ENCODE measurements around the gene MAPK8IP1. TPM values are rescaled to one million over a fixed set of nuclear protein-coding genes. Genes with fewer than 3 reads are reported as not detected.

MAPK8IP1 gene
- total and polyA plus RNA-seq, 8 donors, result 21.3 to 49.7 (median 33.5) TPM

DNA sequence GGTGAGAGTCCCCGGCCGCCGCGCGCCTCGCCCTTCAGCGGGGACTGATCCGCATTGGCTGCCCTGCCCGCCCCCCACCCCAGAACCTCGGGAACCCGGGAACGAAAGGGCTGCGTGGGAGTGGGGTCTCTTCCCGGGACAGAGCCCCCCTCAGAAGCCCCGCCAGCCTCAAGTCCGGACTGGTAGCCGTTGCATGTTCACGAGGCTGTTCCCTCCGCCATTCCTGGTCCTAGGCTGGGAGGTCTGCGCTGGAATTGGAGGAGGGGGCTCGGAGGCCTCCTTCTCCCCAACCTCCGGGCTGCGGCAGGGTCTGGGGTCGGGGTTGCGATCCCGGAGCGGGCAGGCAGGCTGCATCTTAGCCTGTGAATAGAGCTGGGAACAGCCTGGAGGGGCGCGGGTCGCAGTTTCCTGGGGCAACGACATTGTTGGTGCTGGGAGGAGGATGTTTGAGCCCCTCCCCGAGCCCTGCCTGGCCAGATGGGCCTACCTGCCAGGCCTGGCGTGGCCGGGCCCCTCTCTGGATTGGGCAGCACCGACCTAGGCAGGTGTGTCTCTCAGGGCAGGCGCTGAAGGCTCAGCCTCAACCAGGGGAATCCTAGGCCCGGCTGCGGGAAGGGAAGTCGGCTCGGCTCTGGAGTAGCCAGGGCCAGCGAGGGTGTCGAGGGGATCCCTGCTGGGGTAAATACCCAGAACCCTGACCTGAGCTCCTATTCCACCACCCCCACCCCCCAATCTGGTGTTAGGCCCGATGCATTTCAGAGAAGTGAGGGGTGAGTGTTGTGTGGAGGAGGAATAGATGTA, 670 bp downstream of the MAPK8IP1 start:
- peak in 2 of 4 donors; percentile 11 to 15 for ATAC-seq
- Histone ChIP-seq H3K27me3 (no peaks in the 10 kb centered on the region), H3K4me3 (peak overlapping the region; percentile 29 to 63 (median 39)), H3K36me3 (peaks cover 0 to 5% (median 3%) of the 10 kb centered on the region in 3 donors), H3K9me3 (no peaks in the 10 kb centered on the region), H3K4me1 (no peaks in the 10 kb centered on the region), H3K27ac (no peak overlapping the region)
- intact Hi-C loops (cut with DNase I), result no loop called here
- peak in 2 of 6 donors; percentile 49 to 80 for DNase-seq
- WGBS, 2 donors, result 31 to 33% methylated on average over 43 of the region's 43 CpGs
- TF ChIP-seq, protein P1, sequence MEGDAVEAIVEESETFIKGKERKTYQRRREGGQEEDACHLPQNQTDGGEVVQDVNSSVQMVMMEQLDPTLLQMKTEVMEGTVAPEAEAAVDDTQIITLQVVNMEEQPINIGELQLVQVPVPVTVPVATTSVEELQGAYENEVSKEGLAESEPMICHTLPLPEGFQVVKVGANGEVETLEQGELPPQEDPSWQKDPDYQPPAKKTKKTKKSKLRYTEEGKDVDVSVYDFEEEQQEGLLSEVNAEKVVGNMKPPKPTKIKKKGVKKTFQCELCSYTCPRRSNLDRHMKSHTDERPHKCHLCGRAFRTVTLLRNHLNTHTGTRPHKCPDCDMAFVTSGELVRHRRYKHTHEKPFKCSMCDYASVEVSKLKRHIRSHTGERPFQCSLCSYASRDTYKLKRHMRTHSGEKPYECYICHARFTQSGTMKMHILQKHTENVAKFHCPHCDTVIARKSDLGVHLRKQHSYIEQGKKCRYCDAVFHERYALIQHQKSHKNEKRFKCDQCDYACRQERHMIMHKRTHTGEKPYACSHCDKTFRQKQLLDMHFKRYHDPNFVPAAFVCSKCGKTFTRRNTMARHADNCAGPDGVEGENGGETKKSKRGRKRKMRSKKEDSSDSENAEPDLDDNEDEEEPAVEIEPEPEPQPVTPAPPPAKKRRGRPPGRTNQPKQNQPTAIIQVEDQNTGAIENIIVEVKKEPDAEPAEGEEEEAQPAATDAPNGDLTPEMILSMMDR (IDR thresholded peaks at IDR 0.05), result no peak
- FAIRE-seq, result no peak

GRCh38 chr11:45886816-45887520, 1.5 kb downstream of the MAPK8IP1 start:
- WGBS, 2 donors, result 92% methylated on average over 4 of the region's 4 CpGs
- FAIRE-seq, result no peak
- Histone ChIP-seq H3K4me3 (no peak overlapping the region), H3K27me3 (no peaks in the 10 kb centered on the region), H3K36me3 (no peaks in the 10 kb centered on the region), H3K9me3 (no peaks in the 10 kb centered on the region), H3K4me1 (no peaks in the 10 kb centered on the region), H3K27ac (no peak overlapping the region)
- no peak for ATAC-seq
- intact Hi-C loops (cut with DNase I), result no loop called here
- TF ChIP-seq, protein P1 (IDR thresholded peaks at IDR 0.05), result no peak
- no peak for DNase-seq

- Histone ChIP-seq H3K4me1 (no peaks in the 10 kb centered on the region), H3K27ac (no peak overlapping the region), H3K4me3 (no peak overlapping the region), H3K36me3 (no peaks in the 10 kb centered on the region), H3K9me3 (no peaks in the 10 kb centered on the region), H3K27me3 (no peaks in the 10 kb centered on the region)
- intact Hi-C loops (cut with DNase I), result no loop called here
- WGBS, 2 donors, result 93 to 94% methylated on average over 10 of the region's 10 CpGs
- DNase-seq (no peak), ATAC-seq (no peak), FAIRE-seq (no peak)
- TF ChIP-seq, protein P1 (IDR thresholded peaks at IDR 0.05), result no peak
Observed at GRCh38 chr11:45887587-45887986, 2.1 kb downstream of the MAPK8IP1 start.

GRCh38 chr11:45889555-45889954, 4.1 kb downstream of the MAPK8IP1 start:
- FAIRE-seq (no peak), ATAC-seq (no peak), DNase-seq (peak in 2 of 6 donors; percentile 26 to 27)
- H3K4me1 ChIP-seq, result no peaks in the 10 kb centered on the region
- intact Hi-C loops (cut with DNase I), result no loop called here
- WGBS, 2 donors, result 85 to 91% methylated on average over 8 of the region's 8 CpGs
- H3K36me3 ChIP-seq, result no peaks in the 10 kb centered on the region
- no peak overlapping the region for H3K27ac ChIP-seq
- H3K4me3 ChIP-seq, result no peak overlapping the region
- H3K27me3 ChIP-seq, result no peaks in the 10 kb centered on the region
- no peaks in the 10 kb centered on the region for H3K9me3 ChIP-seq
- TF ChIP-seq, protein P1 (IDR thresholded peaks at IDR 0.05), result no peak
